ENCODE measurements around the gene RPS27L. TPM values are rescaled to one million over a fixed set of nuclear protein-coding genes. Genes with fewer than 3 reads are reported as not detected.

Gene RPS27L
- total and polyA plus RNA-seq, 2 experiments from 2014 or later = 85.9 to 1,011 TPM

DNA sequence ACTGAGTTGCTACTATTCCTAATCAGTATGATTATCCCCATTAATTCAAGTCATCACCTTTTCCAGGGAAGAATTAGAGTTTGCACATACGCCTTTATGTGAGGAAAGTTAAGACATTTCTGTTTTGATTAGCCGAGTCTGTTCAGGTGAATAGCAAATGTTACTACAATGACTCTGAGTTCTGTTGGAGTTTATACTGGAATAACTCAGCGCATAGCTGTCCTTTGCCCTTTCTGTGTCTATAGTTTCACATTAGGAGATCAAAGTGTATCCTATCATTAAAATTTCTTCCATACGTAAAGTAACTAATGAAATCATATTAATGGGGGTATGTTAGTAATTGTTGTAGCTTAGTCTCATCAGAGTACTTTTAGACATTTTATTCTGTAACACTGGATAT lies 37.0 kb upstream of the RPS27L start:
- Histone ChIP-seq H3K79me2 (replicated peaks; ENCODE audit: insufficient read depth) (peaks cover 94% of the 10 kb centered on the region), H3K4me2 (peak overlapping the region; percentile 56), H3F3A (replicated peaks; ENCODE audit: low read depth) (no peaks in the 10 kb centered on the region), H3K4me1 (ENCODE audit: insufficient read depth) (peaks cover 79% of the 10 kb centered on the region), H3K36me3 (ENCODE audit: insufficient read depth) (no peaks in the 10 kb centered on the region), H3K4me3 (no peak overlapping the region), H3K9me2 (ENCODE audit: insufficient read depth) (no peaks in the 10 kb centered on the region), H2AFZ (no peak overlapping the region), H3K27me3 (ENCODE audit: insufficient read depth) (no peaks in the 10 kb centered on the region), H4K20me1 (replicated peaks; ENCODE audit: insufficient read depth) (0 out of 2 replicates have a peak, but pooled peaks cover 5% of the 10 kb centered on the region), H3K27ac (ENCODE audit: low read depth) (no peak overlapping the region)
- Mint-ChIP-seq H3K27ac (peak overlapping the region; percentile 10), H3K4me1 (peaks cover 72% of the 10 kb centered on the region), H3K4me3 (no peak overlapping the region), H3K27me3 (ENCODE audit: insufficient read depth, low read depth, poor library complexity) (peaks cover 3% of the 10 kb centered on the region), H3K36me3 (ENCODE audit: low read depth) (no peaks in the 10 kb centered on the region), H3K9me3 (no peaks in the 10 kb centered on the region)
- TF ChIP-seq POLR2AphosphoS5 (IDR thresholded peaks at IDR 0.05; ENCODE audit: low read depth) (no peak), STAT1 (IDR thresholded peaks at IDR 0.05; ENCODE audit: unreplicated experiment) (no peak)
- TF ChIP-seq, protein P1, sequence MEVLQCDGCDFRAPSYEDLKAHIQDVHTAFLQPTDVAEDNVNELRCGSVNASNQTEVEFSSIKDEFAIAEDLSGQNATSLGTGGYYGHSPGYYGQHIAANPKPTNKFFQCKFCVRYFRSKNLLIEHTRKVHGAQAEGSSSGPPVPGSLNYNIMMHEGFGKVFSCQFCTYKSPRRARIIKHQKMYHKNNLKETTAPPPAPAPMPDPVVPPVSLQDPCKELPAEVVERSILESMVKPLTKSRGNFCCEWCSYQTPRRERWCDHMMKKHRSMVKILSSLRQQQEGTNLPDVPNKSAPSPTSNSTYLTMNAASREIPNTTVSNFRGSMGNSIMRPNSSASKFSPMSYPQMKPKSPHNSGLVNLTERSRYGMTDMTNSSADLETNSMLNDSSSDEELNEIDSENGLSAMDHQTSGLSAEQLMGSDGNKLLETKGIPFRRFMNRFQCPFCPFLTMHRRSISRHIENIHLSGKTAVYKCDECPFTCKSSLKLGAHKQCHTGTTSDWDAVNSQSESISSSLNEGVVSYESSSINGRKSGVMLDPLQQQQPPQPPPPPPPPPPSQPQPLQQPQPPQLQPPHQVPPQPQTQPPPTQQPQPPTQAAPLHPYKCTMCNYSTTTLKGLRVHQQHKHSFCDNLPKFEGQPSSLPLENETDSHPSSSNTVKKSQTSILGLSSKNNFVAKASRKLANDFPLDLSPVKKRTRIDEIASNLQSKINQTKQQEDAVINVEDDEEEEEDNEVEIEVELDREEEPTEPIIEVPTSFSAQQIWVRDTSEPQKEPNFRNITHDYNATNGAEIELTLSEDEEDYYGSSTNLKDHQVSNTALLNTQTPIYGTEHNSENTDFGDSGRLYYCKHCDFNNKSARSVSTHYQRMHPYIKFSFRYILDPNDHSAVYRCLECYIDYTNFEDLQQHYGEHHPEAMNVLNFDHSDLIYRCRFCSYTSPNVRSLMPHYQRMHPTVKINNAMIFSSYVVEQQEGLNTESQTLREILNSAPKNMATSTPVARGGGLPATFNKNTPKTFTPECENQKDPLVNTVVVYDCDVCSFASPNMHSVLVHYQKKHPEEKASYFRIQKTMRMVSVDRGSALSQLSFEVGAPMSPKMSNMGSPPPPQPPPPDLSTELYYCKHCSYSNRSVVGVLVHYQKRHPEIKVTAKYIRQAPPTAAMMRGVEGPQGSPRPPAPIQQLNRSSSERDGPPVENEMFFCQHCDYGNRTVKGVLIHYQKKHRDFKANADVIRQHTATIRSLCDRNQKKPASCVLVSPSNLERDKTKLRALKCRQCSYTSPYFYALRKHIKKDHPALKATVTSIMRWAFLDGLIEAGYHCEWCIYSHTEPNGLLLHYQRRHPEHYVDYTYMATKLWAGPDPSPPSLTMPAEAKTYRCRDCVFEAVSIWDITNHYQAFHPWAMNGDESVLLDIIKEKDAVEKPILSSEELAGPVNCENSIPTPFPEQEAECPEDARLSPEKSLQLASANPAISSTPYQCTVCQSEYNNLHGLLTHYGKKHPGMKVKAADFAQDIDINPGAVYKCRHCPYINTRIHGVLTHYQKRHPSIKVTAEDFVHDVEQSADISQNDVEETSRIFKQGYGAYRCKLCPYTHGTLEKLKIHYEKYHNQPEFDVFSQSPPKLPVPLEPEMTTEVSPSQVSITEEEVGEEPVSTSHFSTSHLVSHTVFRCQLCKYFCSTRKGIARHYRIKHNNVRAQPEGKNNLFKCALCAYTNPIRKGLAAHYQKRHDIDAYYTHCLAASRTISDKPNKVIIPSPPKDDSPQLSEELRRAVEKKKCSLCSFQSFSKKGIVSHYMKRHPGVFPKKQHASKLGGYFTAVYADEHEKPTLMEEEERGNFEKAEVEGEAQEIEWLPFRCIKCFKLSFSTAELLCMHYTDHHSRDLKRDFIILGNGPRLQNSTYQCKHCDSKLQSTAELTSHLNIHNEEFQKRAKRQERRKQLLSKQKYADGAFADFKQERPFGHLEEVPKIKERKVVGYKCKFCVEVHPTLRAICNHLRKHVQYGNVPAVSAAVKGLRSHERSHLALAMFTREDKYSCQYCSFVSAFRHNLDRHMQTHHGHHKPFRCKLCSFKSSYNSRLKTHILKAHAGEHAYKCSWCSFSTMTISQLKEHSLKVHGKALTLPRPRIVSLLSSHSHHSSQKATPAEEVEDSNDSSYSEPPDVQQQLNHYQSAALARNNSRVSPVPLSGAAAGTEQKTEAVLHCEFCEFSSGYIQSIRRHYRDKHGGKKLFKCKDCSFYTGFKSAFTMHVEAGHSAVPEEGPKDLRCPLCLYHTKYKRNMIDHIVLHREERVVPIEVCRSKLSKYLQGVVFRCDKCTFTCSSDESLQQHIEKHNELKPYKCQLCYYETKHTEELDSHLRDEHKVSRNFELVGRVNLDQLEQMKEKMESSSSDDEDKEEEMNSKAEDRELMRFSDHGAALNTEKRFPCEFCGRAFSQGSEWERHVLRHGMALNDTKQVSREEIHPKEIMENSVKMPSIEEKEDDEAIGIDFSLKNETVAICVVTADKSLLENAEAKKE (CRISPR knock-in tag; IDR thresholded peaks at IDR 0.05) = no peak
- no peak for DNase-seq (ENCODE audit: low spot score)
- ATAC-seq = no peak

DNA sequence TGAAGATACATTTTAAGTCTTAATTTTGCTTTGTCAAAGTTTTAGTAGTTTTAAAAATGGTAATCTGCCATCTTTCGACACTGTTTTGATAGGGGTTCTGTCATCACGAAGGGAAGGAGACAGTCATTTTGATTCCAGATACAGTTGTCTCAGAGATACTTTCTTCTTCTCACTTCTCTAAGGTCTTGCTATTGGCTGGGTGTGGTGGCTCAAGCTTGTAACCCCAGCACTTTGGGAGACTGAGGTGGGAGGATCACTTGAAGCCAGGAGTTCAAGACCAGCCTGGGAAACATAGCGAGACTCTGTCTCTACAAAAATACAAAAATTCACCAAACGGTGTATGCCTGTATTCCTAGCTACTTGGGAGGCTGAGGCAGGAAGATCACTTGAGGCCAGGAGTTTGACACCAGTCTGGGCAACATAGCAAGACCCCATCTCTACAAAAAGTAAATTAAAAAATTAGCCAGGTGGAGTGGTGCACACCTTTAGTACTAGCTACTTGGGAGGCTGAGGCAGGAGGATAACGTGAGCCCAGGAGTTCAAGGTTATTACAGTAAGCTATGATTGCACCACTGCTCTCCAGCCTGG lies 35.4 kb upstream of the RPS27L start:
- Histone ChIP-seq H3K27me3 (ENCODE audit: insufficient read depth) (no peaks in the 10 kb centered on the region), H3K36me3 (ENCODE audit: insufficient read depth) (no peaks in the 10 kb centered on the region), H2AFZ (no peak overlapping the region), H3K79me2 (replicated peaks; ENCODE audit: insufficient read depth) (peaks cover 78% of the 10 kb centered on the region), H4K20me1 (replicated peaks; ENCODE audit: insufficient read depth) (0 out of 2 replicates have a peak, but pooled peaks cover 5% of the 10 kb centered on the region), H3K9me2 (ENCODE audit: insufficient read depth) (no peaks in the 10 kb centered on the region), H3K4me3 (no peak overlapping the region), H3K4me1 (ENCODE audit: insufficient read depth) (peaks cover 77% of the 10 kb centered on the region), H3F3A (replicated peaks; ENCODE audit: low read depth) (no peaks in the 10 kb centered on the region; the same call in 1 of the 2 replicates), H3K27ac (ENCODE audit: low read depth) (no peak overlapping the region), H3K4me2 (no peak overlapping the region)
- H3K27me3 Mint-ChIP-seq (ENCODE audit: insufficient read depth, low read depth, poor library complexity) = peaks cover 12% of the 10 kb centered on the region
- H3K27ac Mint-ChIP-seq = no peak overlapping the region; the same call in 1 of the 2 replicates
- no peak overlapping the region for H3K4me3 Mint-ChIP-seq
- ATAC-seq (no peak), DNase-seq (ENCODE audit: low spot score) (no peak)
- H3K4me1 Mint-ChIP-seq = peaks cover 66% of the 10 kb centered on the region
- no peaks in the 10 kb centered on the region for H3K36me3 Mint-ChIP-seq (ENCODE audit: low read depth)
- no peaks in the 10 kb centered on the region for H3K9me3 Mint-ChIP-seq
- TF ChIP-seq JUNB (IDR thresholded peaks at IDR 0.05; ENCODE audit: unreplicated experiment) = no peak
- no peak for TF ChIP-seq NANOG (IDR thresholded peaks at IDR 0.05; ENCODE audit: borderline replicate concordance)
- TF ChIP-seq EZH2phosphoT487 (IDR thresholded peaks at IDR 0.05; ENCODE audit: unreplicated experiment) = no peak
- TF ChIP-seq, protein P2, sequence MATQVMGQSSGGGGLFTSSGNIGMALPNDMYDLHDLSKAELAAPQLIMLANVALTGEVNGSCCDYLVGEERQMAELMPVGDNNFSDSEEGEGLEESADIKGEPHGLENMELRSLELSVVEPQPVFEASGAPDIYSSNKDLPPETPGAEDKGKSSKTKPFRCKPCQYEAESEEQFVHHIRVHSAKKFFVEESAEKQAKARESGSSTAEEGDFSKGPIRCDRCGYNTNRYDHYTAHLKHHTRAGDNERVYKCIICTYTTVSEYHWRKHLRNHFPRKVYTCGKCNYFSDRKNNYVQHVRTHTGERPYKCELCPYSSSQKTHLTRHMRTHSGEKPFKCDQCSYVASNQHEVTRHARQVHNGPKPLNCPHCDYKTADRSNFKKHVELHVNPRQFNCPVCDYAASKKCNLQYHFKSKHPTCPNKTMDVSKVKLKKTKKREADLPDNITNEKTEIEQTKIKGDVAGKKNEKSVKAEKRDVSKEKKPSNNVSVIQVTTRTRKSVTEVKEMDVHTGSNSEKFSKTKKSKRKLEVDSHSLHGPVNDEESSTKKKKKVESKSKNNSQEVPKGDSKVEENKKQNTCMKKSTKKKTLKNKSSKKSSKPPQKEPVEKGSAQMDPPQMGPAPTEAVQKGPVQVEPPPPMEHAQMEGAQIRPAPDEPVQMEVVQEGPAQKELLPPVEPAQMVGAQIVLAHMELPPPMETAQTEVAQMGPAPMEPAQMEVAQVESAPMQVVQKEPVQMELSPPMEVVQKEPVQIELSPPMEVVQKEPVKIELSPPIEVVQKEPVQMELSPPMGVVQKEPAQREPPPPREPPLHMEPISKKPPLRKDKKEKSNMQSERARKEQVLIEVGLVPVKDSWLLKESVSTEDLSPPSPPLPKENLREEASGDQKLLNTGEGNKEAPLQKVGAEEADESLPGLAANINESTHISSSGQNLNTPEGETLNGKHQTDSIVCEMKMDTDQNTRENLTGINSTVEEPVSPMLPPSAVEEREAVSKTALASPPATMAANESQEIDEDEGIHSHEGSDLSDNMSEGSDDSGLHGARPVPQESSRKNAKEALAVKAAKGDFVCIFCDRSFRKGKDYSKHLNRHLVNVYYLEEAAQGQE (IDR thresholded peaks at IDR 0.05; ENCODE audit: unreplicated experiment) = no peak
- TF ChIP-seq CREB1 (CRISPR knock-in tag; IDR thresholded peaks at IDR 0.05; ENCODE audit: low read depth) = no peak
- TF ChIP-seq ZNF331 (CRISPR knock-in tag; IDR thresholded peaks at IDR 0.05; ENCODE audit: low read depth) = no peak
- TF ChIP-seq, protein P3, sequence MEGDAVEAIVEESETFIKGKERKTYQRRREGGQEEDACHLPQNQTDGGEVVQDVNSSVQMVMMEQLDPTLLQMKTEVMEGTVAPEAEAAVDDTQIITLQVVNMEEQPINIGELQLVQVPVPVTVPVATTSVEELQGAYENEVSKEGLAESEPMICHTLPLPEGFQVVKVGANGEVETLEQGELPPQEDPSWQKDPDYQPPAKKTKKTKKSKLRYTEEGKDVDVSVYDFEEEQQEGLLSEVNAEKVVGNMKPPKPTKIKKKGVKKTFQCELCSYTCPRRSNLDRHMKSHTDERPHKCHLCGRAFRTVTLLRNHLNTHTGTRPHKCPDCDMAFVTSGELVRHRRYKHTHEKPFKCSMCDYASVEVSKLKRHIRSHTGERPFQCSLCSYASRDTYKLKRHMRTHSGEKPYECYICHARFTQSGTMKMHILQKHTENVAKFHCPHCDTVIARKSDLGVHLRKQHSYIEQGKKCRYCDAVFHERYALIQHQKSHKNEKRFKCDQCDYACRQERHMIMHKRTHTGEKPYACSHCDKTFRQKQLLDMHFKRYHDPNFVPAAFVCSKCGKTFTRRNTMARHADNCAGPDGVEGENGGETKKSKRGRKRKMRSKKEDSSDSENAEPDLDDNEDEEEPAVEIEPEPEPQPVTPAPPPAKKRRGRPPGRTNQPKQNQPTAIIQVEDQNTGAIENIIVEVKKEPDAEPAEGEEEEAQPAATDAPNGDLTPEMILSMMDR (conservative IDR thresholded peaks at IDR 0.05; ENCODE audit: low read depth in 2 of 2) = no peak
- no peak for TF ChIP-seq ZNF114 (CRISPR knock-in tag; IDR thresholded peaks at IDR 0.05)
- no peak for TF ChIP-seq STAT1 (IDR thresholded peaks at IDR 0.05; ENCODE audit: unreplicated experiment)

Measured in GM23338 (cell line).